Erythroblast (primary cell): ENCODE data around the gene MAFB.

ENCODE experiments used
- GATA1 ChIP-seq: IDR thresholded peaks from 2 replicates; pipeline ENCODE4 v1.6.1; 2011; ENCODE audit warnings: low read depth, mild to moderate bottlenecking, control low read depth, low read length, moderate library complexity
- POLR2A ChIP-seq: IDR thresholded peaks from 2 replicates; pipeline ENCODE4 v1.6.1; 2011; ENCODE audit warnings: mild to moderate bottlenecking, low read length

DNA sequence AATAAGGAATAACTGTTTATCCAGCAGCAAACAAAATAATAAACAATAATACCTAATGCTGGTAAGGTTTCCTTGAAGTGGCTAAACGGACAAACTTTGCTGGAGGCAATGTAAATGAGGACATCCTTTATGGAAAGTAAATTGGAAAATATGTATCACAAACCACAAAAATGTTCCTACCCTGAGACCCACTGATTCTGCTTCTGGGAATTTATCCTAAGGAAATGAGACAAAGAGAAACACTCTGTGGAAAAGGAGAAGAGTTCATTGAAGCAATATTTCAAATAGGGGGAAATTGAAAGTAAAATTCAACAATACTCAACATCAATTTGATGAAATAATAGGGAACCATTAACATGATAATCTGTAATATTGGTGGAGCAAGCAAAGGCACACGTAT, 37.9 kb downstream of the MAFB start:
- TF ChIP-seq POLR2A, result no peak
- no peak for TF ChIP-seq GATA1
